Regular cardiac myocyte (primary cell): ENCODE data around the gene PRG3. TPM values are rescaled to one million over a fixed set of nuclear protein-coding genes. Genes with fewer than 3 reads are reported as not detected.

Experiments
- total RNA-seq: library from RNA; depleted of rRNA; stranded (reverse); fragments of >200 nt; gene quantifications from 2 replicates; pipeline ENCODE4 v1.2.3, GENCODE V29; 2014

Gene PRG3
- total RNA-seq = not detected in 2 replicates

GRCh38 chr11:57380975-57381374, at the start of gene PRG3:
Gene PRG3 (minus strand): TSS chr11:57381150. CDS start chr11:57380708, 442 bp downstream.

GRCh38 chr11:57426929-57427726, 46.2 kb upstream of the PRG3 start, which contains the start of gene SLC43A3:
Gene SLC43A3 (minus strand): TSS chr11:57427121. CDS start chr11:57426172, 949 bp downstream.

GRCh38 chr11:57390535-57390934, 9.6 kb upstream of the PRG3 start, which contains the start of gene PRG2:
Gene PRG2 (minus strand): TSS chr11:57390650. CDS start chr11:57389944, 706 bp downstream.

GRCh38 chr11:57338142-57338541, 42.8 kb downstream of the PRG3 start, which contains the start of gene P2RX3:
Gene P2RX3 (plus strand): TSS chr11:57338352. CDS start chr11:57338551, 199 bp downstream.

GRCh38 chr11:57335343-57336110, 45.4 kb downstream of the PRG3 start, which contains the start of gene SSRP1:
Gene SSRP1 (minus strand): TSS chr11:57335892. CDS start chr11:57335121, 771 bp downstream.

Other genes with a start within 250 kb of the PRG3 start
- gene LRRC55, start 199.2 kb downstream of the PRG3 start, total RNA-seq = not detected in 2 replicates
- gene APLNR, start 143.9 kb downstream of the PRG3 start, total RNA-seq = under 0.01 and 0.56 TPM in 2 replicates
- gene TNKS1BP1, start 56.2 kb downstream of the PRG3 start, total RNA-seq = 72.4 and 85.3 TPM in 2 replicates
- gene SSRP1, start 45.3 kb downstream of the PRG3 start, total RNA-seq = 37.2 and 120 TPM in 2 replicates
- gene P2RX3, start 42.8 kb downstream of the PRG3 start, total RNA-seq = not detected in 2 replicates
- under 0.01 and 2.3 TPM in 2 replicates for gene PRG2, start 9.5 kb upstream of the PRG3 start, total RNA-seq
- 41.4 and 114 TPM in 2 replicates for gene SLC43A3, start 46.0 kb upstream of the PRG3 start, total RNA-seq
- gene RTN4RL2, start 79.4 kb upstream of the PRG3 start, total RNA-seq = not detected in 2 replicates
- 7.5 and 13.0 TPM in 2 replicates for gene SLC43A1, start 134.6 kb upstream of the PRG3 start, total RNA-seq
- gene TIMM10, start 149.6 kb upstream of the PRG3 start, total RNA-seq = 43.1 and 59.2 TPM in 2 replicates
- not detected in 2 replicates for gene SMTNL1, start 156.4 kb upstream of the PRG3 start, total RNA-seq
- gene UBE2L6, start 186.5 kb upstream of the PRG3 start, total RNA-seq = 32.0 and 40.9 TPM in 2 replicates
- 1.7 and 21.4 TPM in 2 replicates for gene SERPING1, start 216.5 kb upstream of the PRG3 start, total RNA-seq